Lower leg skin (tissue), 4 donors: ENCODE results near the gene TMEM245. TPM values are rescaled to one million over a fixed set of nuclear protein-coding genes. Genes with fewer than 3 reads are reported as not detected.

Experiments
- DNase-seq, 2 donors: peaks; one replicate each; pipeline ENCODE4 v3.0.0-alpha.2; 2019; ENCODE audit warnings: low spot score in 2 of 2
- H3K4me3 ChIP-seq: fragments of 200-600 bp; sonication (generic); 2 replicates; pipeline ENCODE4 v1.5.1; 2017; ENCODE audit warnings: mild to moderate bottlenecking, low read depth; ENCODE audit not compliant: poor library complexity, severe bottlenecking
- POLR2A ChIP-seq, 2 donors: fragments of 450-650 bp; IDR thresholded peaks; one replicate each; pipeline ENCODE4 v1.6.1; 2016 to 2017; ENCODE audit warnings: antibody characterized with exemption in 2 of 2, mild to moderate bottlenecking in 1 of 2, moderate library complexity in 1 of 2
- WGBS, 2 donors: methylation state at CpG; one replicate each; pipeline ENCODE4 v1.1.5; 2018; 5-methylcytosine and 5-hydroxymethylcytosine counted together
- intact Hi-C: fragments of 100-400 bp; cut with DNase I; formaldehyde crosslinking; loops from one replicate; pipeline ENCODE4 v1.15.0; 2023; ENCODE audit warnings: low total_unique reads
- total RNA-seq, 4 donors: library from RNA; depleted of rRNA; stranded (reverse); fragments of >200 nt; gene quantifications; one replicate each; pipeline ENCODE4 v1.1.0, GENCODE V29; 2016
- TF ChIP-seq, protein P1 (sequence below), 3 donors: fragments of 450-650 bp; IDR thresholded peaks; one replicate each; pipeline ENCODE4 v1.5.1; 2016; ENCODE audit warnings: antibody characterized with exemption in 3 of 3, mild to moderate bottlenecking in 3 of 3, moderate library complexity in 2 of 3

TMEM245 gene
- total RNA-seq, 4 donors from 2014 or later = 35.0 to 57.7 (median 51.1) TPM

DNA sequence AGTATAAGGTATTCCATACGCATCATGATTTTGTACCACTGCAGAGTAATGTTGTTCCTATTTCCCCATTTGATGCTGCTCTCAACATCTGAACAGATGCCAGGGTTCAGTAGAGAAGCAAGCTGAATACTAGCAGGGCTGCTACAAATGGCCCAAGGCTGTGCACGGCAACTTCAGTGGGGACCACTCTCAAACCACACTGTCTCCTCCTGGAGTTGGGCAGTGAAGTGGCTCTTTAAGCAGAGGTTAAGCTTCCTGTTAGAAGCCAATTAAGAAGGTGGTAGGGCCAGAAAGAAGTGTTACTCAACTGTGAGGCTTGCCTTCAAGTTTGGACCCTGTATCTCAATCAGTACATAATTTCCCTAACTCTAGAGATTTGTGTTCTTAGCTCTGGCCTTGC is 32.0 kb downstream of the TMEM245 start:
- intact Hi-C loops = no loop called here
- 97 to 100% methylated on average over 2 of the region's 2 CpGs for WGBS, 2 donors
- no peak for DNase-seq
- no peak for TF ChIP-seq POLR2A (IDR thresholded peaks at IDR 0.05)
- TF ChIP-seq, protein P1, sequence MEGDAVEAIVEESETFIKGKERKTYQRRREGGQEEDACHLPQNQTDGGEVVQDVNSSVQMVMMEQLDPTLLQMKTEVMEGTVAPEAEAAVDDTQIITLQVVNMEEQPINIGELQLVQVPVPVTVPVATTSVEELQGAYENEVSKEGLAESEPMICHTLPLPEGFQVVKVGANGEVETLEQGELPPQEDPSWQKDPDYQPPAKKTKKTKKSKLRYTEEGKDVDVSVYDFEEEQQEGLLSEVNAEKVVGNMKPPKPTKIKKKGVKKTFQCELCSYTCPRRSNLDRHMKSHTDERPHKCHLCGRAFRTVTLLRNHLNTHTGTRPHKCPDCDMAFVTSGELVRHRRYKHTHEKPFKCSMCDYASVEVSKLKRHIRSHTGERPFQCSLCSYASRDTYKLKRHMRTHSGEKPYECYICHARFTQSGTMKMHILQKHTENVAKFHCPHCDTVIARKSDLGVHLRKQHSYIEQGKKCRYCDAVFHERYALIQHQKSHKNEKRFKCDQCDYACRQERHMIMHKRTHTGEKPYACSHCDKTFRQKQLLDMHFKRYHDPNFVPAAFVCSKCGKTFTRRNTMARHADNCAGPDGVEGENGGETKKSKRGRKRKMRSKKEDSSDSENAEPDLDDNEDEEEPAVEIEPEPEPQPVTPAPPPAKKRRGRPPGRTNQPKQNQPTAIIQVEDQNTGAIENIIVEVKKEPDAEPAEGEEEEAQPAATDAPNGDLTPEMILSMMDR (IDR thresholded peaks at IDR 0.05) = no peak
- H3K4me3 ChIP-seq = no peak overlapping the region

DNA sequence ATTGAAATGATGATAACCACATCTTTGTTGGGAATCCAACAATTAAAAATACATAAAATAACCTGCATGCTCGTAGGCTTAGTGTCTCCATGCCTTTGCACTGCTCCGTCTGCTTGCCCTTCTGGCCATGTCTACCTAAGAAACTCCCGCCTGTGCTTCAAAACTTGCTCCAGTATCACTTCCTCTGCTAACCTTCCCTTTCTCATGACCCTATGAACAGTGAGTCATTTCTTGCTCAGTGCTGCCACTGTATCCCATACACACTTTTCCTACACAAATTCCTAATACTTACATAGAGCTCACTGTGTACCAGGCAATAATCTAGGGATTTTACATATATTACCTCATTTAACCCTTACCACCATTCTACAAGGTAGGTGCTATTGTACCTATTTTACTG is 33.5 kb downstream of the TMEM245 start:
- TF ChIP-seq POLR2A (IDR thresholded peaks at IDR 0.05) = no peak
- TF ChIP-seq, protein P1 (IDR thresholded peaks at IDR 0.05) = no peak
- 87 to 90% methylated on average over 3 of the region's 3 CpGs for WGBS, 2 donors
- no peak overlapping the region for H3K4me3 ChIP-seq
- intact Hi-C loops = no loop called here
- DNase-seq = no peak

DNA sequence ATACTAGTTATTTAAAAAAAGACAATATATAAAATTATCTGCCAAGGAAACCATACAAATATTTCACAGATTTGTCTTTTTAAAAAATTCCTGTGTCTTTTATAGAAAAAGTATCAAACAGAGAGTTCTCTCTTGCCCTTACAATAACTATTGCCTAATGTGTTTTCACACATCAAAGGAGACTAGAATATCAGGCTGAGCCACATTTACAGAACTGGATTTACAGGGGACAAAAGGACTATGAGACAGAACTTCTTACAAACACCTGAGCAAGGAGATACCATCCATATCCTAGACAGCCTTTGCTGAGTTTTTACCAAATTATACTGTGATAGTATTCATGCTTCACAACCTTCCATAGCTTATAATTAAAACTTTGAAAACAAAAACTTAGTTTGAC is 34.2 kb downstream of the TMEM245 start:
- H3K4me3 ChIP-seq = no peak overlapping the region
- intact Hi-C loops = no loop called here
- TF ChIP-seq, protein P1 (IDR thresholded peaks at IDR 0.05) = no peak
- no peak for TF ChIP-seq POLR2A (IDR thresholded peaks at IDR 0.05)
- DNase-seq = no peak

DNA sequence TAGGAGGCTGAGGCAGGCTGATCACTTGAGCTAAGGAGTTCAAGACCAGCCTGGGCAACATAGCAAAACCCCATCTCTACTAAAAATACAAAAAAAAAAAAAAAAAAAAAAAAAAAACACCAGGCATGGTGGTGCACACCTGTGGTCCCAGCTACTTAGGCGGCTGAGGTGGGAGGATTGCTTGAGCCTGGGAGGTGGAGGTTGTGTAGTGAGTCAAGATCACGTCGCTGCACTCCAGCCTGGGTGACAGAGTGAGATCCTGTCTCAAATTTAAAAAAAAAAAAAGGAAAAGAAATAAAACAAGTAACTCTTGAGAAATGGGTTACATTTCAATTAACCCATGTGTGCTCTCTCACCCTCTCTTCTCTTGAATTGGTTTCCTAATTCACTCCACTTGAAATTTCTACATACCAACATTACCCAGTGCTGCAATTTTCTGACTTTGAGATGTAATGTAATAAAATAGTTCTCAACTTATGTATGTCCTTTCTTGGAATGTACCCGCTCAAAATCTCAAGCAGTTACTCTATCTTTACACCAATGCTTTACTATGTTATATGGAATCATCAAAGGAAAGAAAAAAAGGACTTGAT is 35.8 kb downstream of the TMEM245 start:
- WGBS, 2 donors = 91 to 96% methylated on average over 4 of the region's 4 CpGs
- TF ChIP-seq, protein P1 (IDR thresholded peaks at IDR 0.05) = no peak
- TF ChIP-seq POLR2A (IDR thresholded peaks at IDR 0.05) = no peak
- no peak for DNase-seq
- no peak overlapping the region for H3K4me3 ChIP-seq
- intact Hi-C loops = no loop called here

DNA sequence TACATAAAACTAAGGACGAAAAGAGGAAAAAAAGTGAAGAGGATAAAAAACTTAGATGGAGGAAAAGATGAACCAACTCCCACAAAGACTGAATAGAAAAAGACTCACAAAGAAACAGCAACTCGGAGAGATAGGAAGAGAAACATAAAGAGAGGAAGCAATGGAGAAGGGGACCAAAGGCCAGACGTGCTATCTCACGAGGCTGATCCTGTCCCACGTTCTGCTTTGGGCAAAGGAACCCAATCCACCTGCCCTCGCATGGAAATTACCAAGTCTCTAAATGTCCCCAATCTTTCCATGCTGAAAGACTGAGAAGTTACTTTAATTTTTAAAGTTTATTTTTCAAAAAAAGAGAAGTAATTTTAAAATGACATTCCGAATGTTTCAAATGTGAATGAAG is 36.6 kb downstream of the TMEM245 start:
- TF ChIP-seq, protein P1 (IDR thresholded peaks at IDR 0.05) = no peak
- TF ChIP-seq POLR2A (IDR thresholded peaks at IDR 0.05) = no peak
- no peak for DNase-seq
- intact Hi-C loops = no loop called here
- no peak overlapping the region for H3K4me3 ChIP-seq
- 93% methylated on average over 7 of the region's 7 CpGs for WGBS, 2 donors

DNA sequence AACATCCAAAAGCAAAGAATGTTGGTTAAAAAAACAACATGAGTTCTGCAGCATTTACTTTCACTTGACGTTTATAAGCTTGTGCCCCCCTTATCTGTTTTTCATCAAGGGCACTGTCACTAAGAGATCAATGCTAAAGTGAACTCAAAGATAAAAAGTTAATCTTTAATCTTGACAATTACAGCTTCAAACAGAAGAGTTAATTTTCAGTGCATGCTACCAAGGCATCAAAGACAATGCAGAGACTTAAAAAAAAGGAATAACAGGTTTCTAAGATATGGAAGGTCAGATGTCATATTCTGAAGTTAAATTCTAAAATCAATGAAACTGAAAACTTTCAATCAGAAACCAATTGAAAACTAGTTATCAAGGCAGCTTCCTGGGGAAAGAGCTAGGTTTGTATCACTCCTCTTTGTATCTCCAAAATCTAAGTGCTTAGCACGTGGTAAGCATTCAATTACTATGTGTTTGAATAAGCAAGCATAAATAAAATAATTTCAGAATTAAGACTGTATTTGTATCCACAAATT is 37.6 kb downstream of the TMEM245 start:
- TF ChIP-seq POLR2A (IDR thresholded peaks at IDR 0.05) = no peak
- TF ChIP-seq, protein P1 (IDR thresholded peaks at IDR 0.05) = no peak
- intact Hi-C loops = no loop called here
- DNase-seq = no peak
- no peak overlapping the region for H3K4me3 ChIP-seq
- 72 to 78% methylated on average over 2 of the region's 2 CpGs for WGBS, 2 donors
